HG03039 (cell line): ENCODE measurements around the gene TRIM28.
A peak's percentile ranks its signal among the peaks of the same experiment; 100 is the strongest.

ENCODE experiments used
- ATAC-seq: cut with Tn5 transposase; IDR thresholded peaks from one replicate; pipeline ENCODE4 v1.9.1; 2021; ENCODE audit warnings: mild to moderate bottlenecking, moderate library complexity; ENCODE audit not compliant: unreplicated experiment

Gene TRIM28

DNA sequence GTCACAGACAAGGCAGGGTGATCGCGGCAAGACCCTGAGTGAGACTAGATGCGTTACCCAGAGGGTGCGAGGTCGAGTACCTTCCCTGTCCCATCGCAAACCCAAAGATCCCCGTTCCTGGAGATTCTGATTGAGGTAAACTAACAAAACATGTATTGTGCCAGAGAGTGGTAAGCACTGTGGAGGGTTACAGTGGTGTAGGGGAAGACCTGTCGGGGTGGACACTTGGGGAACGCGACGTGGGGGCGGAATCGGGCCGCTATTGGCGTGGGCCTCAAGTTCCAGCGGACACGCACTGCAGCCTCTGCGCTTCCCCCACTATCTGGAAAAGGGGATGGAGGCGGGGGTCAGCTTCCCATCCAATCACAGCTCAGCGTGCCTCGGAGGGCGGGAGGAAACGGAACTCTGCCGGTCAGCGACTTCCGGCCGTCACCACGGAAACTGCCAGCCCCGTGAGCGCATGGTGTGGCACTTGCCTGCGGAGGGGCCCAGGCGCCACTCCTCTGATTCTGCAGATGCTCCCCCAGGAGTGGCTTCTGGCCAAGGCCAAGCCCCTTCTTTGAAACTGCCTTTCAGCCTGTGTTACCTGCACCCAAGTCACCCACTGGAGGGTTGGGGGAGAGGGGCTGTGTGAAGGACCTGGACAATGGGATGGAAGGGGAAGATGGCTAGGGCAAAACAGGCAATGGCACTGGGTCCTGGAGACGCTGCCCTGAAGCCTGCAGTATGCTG is 15.6 kb downstream of the TRIM28 start:
- ATAC-seq: no peak

DNA sequence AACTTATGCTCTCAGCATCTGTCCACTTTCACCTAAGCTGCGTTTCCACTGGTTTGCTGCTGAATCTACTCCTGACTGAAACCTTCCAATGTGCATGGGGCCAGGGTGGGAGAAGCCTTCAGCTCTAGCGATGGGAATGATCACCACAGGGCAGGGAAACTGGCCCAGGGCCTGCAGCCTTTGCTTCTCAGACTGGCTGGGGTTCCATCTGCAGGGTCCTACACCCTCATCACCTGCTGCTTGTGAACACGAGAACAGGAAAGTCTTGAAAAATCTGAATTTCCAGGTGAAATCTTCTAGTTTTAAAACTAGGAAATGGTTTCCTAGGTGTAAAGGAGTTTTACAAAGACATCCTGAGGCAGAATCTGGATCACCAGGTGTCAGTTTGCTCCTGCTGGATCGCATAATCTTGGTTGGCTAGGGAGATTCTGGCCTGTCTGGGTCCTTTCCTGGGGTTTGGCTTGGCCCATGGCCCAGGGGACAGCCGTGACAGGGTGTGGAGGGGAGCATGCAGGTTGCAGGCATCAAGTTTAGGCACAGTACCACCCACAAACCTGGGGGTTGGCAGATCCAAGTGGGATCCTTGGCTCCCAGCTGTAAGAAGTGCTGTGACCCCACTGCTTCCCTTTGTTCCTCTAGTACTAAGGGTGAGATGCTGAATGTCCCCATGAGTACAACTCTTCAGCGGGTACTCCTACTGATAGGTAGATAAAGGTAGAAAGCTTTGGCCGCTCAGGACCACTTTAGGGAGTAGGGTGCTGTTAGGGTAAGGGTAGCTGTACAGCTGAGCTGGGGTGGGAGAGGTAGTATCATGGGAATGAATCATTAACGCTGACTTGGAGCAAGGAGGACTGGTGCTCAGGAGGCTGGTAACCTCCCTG is 16.4 kb downstream of the TRIM28 start:
- no peak for ATAC-seq

DNA sequence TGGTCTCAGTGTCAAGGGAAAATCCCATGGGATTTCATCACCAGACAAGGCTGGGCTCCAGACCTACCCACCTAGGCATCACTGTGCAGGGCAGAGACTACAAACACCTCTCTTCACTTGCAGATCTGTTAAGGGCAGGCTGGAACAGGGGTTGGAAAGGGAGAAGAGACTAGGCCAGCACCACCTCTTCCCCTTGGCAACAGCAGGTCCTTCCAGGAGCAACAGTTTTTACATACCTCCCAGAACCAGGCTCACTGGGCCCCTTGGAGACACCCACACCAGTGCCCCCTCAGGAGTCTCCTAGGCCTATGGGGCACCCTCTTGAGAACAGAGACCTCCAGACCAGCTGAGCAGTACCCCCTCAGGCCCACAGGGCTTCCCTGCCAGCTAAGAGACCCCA is 17.1 kb downstream of the TRIM28 start:
- ATAC-seq: no peak

DNA sequence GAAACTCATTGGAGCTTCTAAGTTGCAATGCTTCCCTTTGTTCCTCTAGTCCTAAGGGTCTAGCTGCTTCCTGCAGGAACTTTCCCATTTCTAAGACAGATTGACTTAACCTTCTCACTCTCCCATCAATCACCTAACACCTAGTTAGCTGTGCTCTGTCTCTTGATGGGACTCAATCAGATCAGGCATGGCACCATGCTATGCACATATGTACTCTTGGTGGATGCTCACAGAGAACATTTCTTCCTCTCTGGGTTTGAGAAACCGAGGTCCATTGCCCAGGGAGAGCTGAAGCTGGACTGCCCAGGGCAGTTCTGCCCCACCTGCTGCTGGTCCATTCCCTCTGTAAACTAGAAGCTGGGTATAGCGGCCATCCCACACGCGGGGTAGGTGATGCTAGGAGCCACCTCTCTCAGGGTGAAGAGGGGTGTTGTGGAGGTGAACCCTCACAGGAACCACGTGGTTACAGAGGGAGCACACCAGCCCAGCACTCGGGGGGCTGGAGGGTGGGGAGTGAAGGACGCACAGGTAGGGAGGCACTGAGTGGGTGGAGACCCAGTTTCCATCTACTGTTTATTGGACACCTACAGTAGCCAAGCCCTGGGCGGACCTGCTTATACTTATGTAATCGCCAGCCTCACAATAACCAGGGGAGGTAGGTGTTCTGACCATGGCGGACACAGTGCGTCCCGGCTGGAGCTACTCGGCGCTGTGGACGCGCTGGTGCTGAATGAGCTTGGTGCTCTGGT is 17.7 kb downstream of the TRIM28 start:
- ATAC-seq: no peak

DNA sequence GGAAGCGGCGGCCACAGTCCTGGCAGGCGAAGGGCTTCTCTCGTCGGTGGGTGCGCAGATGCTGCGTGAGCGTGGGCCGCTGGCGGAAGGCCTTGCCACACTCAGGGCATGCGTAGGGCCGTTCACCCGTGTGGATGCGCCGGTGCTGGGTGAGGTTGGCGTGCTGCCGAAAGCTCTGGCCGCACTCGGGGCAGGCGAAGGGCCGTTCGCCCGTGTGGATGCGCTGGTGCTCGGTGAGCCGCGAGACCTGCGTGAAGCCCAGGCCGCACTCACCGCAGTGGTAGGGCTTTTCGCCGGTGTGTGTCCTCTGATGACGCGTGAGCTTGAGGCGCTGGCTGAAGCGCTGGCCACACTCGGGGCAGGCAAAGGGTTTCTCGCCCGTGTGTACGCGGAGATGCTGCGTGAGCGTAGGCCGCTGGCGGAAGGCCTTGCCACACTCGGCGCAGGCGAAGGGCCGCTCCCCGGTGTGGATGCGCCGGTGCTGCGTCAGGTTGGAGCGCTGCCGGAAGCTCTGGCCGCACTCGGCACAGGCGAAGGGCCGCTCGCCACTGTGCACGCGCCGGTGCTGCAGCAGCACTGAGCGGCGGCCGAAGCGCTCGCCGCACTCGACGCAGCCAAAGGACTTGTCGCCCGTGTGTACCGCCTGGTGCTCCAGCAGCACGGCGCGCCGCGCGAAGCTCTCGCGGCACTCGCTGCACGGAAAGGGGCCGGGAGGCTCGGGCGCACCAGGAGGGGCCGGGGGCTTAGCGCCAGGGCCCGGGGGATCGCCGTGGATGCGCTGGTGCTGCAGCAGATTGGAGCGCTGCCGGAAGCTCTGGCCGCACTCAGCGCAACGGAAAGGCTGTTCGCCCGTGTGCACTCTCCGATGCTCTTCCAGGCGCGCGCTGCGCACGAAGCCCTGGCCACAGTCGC is 18.5 kb downstream of the TRIM28 start:
- no peak for ATAC-seq

DNA sequence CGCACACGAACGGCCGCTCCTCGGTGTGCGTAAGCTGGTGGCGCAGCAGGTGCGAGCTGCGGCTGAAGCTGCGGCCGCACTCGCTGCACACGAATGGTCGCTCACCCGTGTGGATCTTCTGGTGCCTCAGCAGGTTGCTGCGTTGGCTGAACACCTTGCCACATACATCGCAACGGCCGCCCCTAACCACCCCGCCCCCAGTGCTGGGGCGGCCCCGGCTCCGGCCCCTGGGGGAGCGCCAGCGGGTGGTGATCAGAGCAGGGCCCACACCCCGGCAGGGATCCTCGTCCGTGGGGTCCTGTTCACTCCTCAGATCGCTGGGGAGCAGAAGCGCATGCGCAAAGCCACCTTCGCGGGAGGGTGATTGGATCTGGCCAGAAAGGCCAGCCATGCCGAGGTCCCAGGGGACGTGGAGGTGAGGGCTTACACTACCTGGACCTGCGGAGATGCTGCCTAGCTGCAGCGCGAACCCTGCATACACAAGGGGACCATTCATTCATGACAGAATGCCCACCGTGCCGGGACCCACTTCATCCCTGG is 19.2 kb downstream of the TRIM28 start:
- ATAC-seq: no peak

DNA sequence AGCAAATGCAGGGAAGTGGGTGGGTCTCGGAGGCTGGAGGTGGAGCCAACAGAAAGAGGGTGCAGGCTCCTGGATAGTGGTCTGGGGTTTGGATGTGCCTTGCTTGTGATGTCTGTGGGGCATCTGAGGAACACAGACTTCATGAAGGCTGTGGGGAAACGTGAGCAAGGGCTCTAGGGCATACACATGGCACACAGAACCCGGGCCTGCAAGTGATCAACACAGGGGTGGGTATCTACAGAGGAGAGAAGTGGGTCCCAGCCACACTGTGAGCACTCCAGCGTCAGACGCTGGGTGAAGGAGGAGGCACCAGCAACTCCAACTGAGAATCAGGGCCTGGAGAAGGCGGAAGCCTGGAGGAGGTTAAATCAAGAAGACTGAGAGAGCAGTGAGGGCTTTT is 20.0 kb downstream of the TRIM28 start:
- ATAC-seq: no peak

DNA sequence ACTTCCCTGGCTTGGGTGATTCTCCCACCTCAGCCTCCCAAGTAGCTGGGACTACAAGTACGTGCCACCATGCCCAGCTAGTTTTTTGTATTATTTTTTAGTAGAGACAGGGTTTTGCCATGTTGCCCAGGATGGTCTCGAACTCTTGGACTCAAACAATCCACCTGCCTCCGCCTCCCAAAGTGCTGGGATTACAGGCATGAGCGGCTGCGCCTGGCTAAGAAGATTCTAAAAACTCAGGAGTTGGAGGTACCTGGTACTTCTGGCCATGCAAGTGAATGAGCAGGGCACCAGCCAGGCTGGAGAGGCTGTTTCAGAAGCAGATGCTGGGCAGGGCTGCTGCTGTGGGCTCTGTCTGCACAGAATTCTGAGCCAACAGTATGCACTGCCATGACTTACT is 23.1 kb downstream of the TRIM28 start:
- ATAC-seq: no peak

DNA sequence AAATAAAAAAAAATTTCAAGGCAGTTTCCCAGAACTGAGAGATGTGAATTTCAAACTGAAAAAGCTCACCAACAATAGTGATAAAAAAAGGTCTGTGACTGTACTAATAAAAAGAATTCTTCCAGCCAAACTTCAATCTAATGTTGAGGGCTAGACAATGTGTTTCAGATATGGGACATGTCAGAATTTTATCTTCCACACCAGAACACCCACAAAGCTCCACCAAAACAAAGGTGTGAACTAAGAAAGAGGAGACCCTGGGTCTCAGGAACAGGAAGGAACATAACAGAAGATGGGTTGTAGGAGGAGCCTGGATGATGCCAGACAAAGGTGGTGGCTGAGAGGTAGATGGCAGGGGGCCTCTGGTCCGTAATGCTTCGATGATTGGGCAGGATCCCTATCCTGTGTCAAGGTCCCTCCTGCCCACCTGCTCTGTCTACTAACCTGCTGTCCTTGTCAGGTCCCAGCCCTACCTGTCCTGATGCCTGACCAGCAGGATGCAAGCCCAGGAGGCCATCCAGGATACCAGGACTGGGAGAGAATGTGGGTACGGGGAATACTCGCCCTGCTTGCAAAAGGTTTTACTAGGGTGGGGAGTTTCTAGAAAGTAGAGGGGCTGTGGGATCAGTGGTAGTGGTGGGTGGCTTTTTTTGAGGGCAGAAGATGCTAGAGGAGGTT is 24.7 kb downstream of the TRIM28 start:
- ATAC-seq: no peak

DNA sequence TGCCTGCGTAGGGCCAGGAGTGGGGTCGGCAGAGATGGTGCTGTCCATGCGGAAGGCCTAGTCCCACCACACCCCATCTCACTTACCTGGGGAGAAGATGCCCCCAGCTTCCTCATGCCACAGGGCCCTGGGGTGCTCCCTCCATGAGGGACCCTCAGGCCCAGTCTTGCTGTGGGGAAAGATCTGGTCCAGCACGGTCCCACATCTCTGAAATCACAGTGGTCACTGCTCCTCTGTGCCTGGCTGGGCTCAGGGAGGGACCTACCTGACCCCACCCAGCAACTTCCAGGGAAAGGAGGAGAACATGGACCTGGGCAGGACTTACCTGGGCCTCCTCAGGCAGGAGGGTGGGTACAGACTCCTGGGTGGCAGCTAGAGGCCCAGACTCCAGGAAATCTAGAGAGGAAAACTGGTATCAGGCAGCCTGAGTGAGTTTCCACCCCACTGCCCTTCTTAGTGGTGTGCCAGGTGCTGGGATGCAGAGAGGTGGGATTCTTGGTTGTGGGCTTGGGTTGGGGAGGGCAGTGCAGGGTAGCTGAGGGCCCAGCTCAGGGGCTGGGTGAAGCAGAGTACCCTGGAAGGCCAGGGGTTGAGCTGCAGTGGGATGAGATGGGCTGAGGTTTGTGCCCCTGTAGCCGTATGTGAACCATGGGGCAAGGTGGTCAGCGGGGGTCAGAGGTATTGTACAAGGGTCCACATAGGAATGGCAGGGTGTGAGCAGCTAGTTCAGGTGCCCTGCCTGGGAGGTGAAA is 25.5 kb downstream of the TRIM28 start:
- ATAC-seq: no peak

DNA sequence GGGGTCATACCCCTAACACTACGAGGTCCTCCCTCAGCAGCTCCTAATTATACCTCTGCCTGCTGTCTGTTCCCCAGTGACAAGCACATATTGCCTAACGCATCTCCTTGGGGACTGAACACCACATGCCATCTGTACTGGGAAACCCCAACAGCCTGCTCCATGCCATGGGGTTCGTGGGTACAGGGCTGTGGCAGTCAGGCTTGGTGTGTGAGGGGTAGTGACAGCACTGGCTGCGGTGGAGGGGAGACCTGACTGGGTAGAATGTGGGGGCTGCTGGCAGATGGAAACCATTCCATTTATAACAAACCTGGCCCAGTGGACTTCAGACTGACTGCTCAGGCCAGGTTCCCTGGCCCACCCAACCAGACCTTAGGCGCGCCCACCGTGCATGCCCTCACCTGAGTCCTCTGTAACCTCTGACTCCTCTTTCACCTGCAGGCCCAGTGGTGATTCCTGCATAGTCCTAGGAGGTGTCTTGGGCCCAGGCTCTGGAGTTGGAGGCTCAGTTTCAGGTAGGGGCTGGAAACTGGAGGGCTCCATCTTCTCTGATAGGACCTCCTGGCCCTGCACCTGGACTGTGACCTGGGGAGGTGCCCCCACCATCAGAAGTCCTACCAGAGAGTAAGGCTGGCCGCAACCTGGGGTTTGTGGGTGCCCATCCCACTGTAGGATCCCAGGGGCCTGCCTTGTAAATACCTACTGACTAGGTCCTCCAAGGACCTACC is 26.2 kb downstream of the TRIM28 start:
- no peak for ATAC-seq

DNA sequence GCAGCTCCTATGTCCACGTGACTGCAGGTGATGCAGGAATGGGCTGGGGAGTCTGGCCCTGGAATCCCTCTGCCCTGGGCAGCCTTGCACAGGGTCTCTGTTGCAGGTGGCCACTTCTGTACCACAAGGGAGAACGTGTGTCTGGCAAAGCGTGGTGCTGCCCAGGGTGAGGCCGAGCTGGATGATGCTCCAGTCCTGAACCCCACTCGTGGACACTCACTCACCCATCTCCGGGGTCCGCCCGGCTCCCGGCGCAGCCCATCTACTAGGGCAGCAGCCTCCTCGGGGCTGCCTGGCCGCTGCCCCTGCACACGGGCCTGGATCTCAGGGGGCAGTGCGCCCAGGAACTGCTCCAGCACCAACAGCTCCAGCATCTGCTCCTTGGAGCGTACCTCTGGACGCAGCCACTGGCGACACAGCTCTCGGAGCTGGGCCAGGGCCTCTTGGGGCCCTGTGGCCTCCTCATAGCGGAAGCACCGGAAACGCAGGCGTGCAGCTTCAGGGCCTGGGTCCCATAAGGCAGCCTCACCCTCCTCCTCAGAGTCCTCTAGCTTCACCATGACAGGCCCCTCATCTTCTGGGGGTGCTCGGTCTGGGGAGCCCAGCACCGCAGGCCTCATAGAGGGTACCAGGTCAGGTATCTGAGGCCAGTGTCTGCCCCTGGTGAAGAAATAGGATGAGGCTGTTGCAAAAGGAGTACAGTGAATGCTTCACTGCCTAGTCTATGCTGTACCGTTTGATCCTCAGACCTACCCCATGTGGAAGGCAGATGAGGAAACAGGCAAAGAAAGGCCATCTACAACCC is 27.1 kb downstream of the TRIM28 start:
- ATAC-seq: no peak

DNA sequence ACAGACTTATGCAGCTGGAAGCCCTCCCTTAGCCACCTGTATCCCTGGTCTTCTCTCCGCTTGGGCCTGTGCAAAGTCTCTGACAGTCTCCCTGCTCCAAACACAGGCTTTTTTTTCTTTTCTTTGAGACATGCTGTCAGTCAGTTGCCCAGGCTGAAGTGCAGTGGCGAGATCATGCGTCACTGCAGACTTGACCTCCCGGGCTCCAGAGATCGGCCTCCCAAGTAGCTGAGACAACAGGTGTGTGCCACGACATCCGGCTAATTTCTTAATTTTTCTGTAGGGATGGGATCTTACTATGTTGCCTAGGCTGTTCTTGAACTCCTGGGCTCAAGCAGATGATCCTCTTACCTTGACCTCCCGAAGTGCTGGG is 27.7 kb downstream of the TRIM28 start:
- ATAC-seq: no peak

DNA sequence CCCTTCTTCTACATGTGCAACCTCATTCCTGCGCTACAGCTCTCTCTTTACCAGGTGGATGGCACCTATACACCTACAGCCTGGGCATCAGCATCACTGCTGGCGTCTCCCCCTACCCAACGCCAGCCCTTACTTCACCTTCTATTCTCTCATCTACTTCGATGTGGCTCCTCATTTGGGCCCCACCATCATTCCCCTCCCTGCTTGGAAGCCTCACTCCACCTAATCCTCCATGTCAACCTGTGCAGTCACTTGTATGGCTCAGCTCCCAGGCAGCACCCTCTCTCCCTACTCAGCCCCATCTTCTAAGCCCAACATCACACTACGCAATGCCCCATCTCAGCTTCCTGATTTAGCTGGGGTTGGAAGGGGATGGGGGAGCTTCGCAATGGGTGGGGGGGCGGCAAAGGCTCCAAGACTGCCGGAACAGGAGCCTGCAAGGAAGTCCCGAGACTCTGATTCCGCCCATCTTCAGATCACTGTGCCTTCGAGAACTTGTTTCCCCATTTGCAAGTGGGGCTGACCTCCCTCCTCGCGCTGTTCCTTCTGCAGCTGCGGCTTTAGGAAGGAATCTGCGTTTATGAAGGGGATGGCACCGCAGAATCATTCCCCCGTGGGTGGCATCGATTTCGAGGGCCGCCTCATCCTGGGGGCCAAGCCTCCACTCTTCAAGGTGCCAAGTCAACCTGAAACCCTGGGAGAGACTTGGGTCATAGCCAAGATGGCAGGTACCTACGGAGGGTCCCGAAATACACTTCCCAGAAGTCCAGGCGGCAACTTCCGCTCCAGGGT is 28.4 kb downstream of the TRIM28 start:
- no peak for ATAC-seq

DNA sequence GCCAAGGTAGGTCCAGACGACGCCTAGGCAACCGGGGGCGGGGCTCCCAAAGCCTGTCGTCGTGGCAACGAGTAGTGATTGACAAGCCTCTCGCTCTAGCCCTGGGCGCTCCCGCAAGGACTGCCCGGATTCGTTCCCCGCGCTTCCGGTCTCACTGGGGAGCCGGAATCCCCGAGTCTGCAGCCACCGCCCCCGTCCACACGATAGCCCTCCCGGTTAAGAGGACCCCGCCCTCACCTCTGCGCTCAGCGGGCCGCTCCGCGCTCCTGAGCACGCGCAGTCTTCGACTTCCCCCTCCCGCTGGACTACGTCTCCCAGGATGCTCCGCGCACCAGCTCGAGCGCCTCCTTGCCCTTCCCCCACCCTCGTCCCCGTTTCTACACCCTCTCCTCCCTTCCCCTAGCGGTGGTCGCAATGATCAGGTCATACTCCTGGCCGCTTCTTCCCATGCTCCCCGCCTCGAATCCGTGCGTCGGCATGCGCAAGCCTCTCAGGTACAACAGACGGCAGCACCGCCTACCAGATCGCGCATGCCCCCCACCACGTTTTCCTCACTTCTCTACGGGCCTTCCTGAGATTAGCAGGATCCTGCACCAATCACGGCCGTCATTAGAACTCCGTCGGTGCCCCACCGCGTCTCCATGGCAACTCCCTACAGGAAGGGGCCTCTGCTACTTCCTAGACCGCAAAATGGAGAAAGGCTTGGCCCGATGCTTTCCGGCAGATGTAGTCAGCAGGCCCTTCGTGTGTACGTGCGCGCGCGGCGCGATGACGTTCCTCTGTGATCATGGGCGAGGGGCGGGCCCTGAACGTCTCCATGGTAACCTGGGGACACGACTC is 29.2 kb downstream of the TRIM28 start, which contains the start of gene MZF1:
TSS of gene MZF1 (minus strand) at position 518 of the 840 bp plus-strand sequence. CDS start 1,946 bp downstream, outside the sequence.
- peak; percentile 50 for ATAC-seq
